ENCODE results near the gene EDIL3.

The EDIL3 gene

DNA sequence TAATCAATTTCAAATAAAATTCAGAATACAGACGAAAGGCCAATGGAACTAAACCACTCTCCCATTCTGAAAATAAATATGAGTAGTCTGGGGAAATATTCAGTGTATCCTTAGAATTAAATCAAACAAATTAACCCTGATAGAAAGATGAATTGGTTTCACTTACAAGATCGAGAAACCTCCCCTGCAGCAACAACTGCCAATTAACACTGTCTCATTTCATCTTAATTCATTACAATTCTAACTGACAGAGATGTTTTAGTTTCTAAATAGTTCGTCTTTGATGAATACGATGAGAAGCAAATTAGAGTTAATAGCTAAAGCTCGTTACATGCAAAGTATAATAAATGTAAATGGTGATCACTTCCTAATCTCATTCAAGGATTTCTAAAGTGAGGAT lies 247.1 kb downstream of the EDIL3 start:
- Histone ChIP-seq H3K9me3 (ENCODE audit: control insufficient read depth, insufficient read depth, low read length) (no peaks in the 10 kb centered on the region), H3K27me3 (ENCODE audit: control insufficient read depth, insufficient read depth, low read length) (no peaks in the 10 kb centered on the region), H3K27ac (ENCODE audit: low read length) (no peak overlapping the region), H3K4me3 (ENCODE audit: low read length) (no peak overlapping the region), H3K4me1 (ENCODE audit: control insufficient read depth, insufficient read depth, low read length) (no peaks in the 10 kb centered on the region), H3K36me3 (ENCODE audit: control insufficient read depth, insufficient read depth, low read length) (no peaks in the 10 kb centered on the region)
- WGBS (ENCODE audit: insufficient coverage, insufficient read length): no CpG with 5 or more reads among the region's 5 CpGs
- no peak for DNase-seq (ENCODE audit: low read depth, low spot score)

DNA sequence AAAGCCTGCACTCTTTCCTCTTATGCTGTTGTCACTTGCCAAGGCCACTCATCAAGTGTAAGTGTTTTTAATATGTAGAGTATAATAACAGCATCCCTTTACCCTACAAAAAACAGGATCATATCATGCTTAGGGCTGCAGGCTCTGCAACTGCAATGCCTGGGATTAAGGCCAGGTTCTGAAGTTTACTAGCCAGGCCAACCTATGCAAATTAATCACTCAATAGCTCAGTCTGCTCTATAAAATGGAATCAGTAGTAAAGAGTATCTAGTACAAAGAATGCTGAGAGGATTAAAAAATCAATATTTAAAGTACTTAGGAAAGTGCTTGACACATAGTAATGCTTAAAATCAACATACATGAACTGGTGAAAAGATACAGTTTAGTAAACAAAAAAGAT lies 253.3 kb downstream of the EDIL3 start:
- no peaks in the 10 kb centered on the region for H3K9me3 ChIP-seq (ENCODE audit: control insufficient read depth, insufficient read depth, low read length)
- DNase-seq (ENCODE audit: low read depth, low spot score): no peak

DNA sequence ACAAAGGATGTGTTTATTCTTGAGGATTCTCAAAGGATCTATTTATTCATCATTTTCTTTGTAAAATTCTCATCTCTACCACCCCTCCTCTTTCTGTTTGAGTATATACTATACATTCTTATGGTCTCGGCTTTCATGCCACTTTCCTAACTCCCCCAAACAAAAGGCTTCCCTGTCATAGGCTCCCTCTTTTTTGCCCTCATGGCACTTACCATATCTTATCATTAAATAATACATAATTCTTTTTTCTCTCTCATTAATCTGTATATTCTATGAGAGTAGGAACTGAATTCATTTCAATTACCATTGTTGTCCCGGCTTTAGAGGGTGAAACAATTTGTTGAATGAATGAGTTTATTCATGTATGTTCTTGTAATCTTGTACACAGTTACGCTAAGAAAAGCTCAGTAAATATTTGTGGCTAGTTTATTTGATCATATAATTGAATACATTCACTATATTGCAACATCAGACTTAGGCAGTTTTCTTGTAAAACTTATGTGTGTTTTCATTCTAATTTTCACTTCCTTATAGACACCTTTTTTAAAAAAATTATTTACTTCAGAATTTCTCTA lies 254.6 kb downstream of the EDIL3 start:
- Histone ChIP-seq H3K4me1 (ENCODE audit: control insufficient read depth, insufficient read depth, low read length) (no peaks in the 10 kb centered on the region), H3K27me3 (ENCODE audit: control insufficient read depth, insufficient read depth, low read length) (no peaks in the 10 kb centered on the region), H3K36me3 (ENCODE audit: control insufficient read depth, insufficient read depth, low read length) (no peaks in the 10 kb centered on the region), H3K9me3 (ENCODE audit: control insufficient read depth, insufficient read depth, low read length) (no peaks in the 10 kb centered on the region), H3K4me3 (ENCODE audit: low read length) (no peak overlapping the region), H3K27ac (ENCODE audit: low read length) (no peak overlapping the region)
- WGBS (ENCODE audit: insufficient coverage, insufficient read length): no CpG with 5 or more reads among the region's 3 CpGs
- no peak for DNase-seq (ENCODE audit: low read depth, low spot score)

More for the DNA sequence above, 253.3 kb downstream of the EDIL3 start:
- Histone ChIP-seq H3K27ac (ENCODE audit: low read length) (no peak overlapping the region), H3K27me3 (ENCODE audit: control insufficient read depth, insufficient read depth, low read length) (no peaks in the 10 kb centered on the region), H3K4me1 (ENCODE audit: control insufficient read depth, insufficient read depth, low read length) (no peaks in the 10 kb centered on the region), H3K36me3 (ENCODE audit: control insufficient read depth, insufficient read depth, low read length) (no peaks in the 10 kb centered on the region), H3K4me3 (ENCODE audit: low read length) (no peak overlapping the region)

DNA sequence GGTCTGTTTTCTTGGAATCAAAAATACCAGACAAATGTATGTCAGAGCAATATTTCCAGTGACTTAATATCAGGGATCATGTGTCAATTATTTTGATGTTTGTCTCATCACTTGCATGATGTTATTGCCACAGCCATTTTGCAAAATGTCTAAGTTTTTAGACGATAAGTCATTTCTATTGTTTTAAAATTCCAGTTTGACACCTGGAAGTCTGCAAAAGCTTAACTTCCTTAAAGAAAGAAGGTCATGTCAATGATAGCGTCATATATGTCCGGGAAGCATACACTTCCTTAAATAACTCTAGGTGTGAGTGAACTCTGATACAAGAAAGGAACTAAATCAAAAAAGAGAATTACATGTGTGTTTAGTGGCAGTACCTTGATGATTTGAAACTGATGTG lies 259.5 kb downstream of the EDIL3 start:
- H3K36me3 ChIP-seq (ENCODE audit: control insufficient read depth, insufficient read depth, low read length): no peaks in the 10 kb centered on the region
- H3K4me1 ChIP-seq (ENCODE audit: control insufficient read depth, insufficient read depth, low read length): no peaks in the 10 kb centered on the region
- DNase-seq (ENCODE audit: low read depth, low spot score): no peak
- WGBS (ENCODE audit: insufficient coverage, insufficient read length): no CpG with 5 or more reads among the region's 3 CpGs
- no peaks in the 10 kb centered on the region for H3K27me3 ChIP-seq (ENCODE audit: control insufficient read depth, insufficient read depth, low read length)
- H3K9me3 ChIP-seq (ENCODE audit: control insufficient read depth, insufficient read depth, low read length): no peaks in the 10 kb centered on the region
- no peak overlapping the region for H3K27ac ChIP-seq (ENCODE audit: low read length)
- no peak overlapping the region for H3K4me3 ChIP-seq (ENCODE audit: low read length)

DNA sequence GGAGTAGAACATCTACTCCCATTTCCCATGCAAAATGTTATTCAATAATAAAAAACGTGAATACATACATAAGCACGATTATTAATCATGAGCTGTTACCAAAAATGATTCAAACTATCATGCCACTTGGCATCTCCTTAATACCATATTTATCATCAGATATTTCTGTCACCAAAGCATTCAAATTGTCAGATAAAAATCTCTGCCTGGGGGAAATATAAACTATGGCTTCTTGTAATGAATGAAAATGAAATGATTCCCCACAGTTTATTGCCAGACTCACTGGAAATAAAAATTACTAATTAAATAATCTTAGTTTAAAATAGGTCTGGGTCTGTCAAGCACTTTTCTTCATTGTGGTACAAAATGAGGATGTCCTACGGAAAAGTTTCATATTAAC lies 265.4 kb downstream of the EDIL3 start:
- no peak overlapping the region for H3K27ac ChIP-seq (ENCODE audit: low read length)
- H3K4me1 ChIP-seq (ENCODE audit: control insufficient read depth, insufficient read depth, low read length): no peaks in the 10 kb centered on the region
- H3K36me3 ChIP-seq (ENCODE audit: control insufficient read depth, insufficient read depth, low read length): no peaks in the 10 kb centered on the region
- no peaks in the 10 kb centered on the region for H3K9me3 ChIP-seq (ENCODE audit: control insufficient read depth, insufficient read depth, low read length)
- no CpG with 5 or more reads among the region's 3 CpGs for WGBS (ENCODE audit: insufficient coverage, insufficient read length)
- H3K4me3 ChIP-seq (ENCODE audit: low read length): no peak overlapping the region
- DNase-seq (ENCODE audit: low read depth, low spot score): no peak
- H3K27me3 ChIP-seq (ENCODE audit: control insufficient read depth, insufficient read depth, low read length): no peaks in the 10 kb centered on the region

DNA sequence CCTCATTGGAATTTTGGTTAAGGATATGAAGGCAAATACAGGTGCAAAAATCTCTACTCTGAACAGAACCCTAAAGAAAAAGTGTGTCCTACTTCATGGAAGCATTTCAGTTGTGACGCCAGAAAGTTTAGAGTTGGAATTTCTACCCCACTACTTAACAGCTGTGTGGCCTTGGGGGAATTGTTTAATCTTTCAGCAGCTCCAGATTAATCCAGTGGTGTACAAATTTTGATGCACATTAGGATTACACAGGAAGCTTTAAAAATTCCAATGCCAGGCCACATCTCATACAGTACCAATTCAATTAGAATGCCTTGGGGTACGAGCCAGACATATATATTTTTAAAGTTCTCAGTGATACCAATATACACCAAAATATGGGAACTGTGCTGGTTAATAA lies 266.1 kb downstream of the EDIL3 start:
- no peak overlapping the region for H3K27ac ChIP-seq (ENCODE audit: low read length)
- peaks cover under 1% of the 10 kb centered on the region; the same call in 1 of the 2 replicates for H3K4me1 ChIP-seq (ENCODE audit: control insufficient read depth, insufficient read depth, low read length)
- no peaks in the 10 kb centered on the region for H3K27me3 ChIP-seq (ENCODE audit: control insufficient read depth, insufficient read depth, low read length)
- H3K9me3 ChIP-seq (ENCODE audit: control insufficient read depth, insufficient read depth, low read length): no peaks in the 10 kb centered on the region
- H3K4me3 ChIP-seq (ENCODE audit: low read length): no peak overlapping the region
- WGBS (ENCODE audit: insufficient coverage, insufficient read length): no CpG with 5 or more reads among the region's 2 CpGs
- DNase-seq (ENCODE audit: low read depth, low spot score): no peak
- H3K36me3 ChIP-seq (ENCODE audit: control insufficient read depth, insufficient read depth, low read length): no peaks in the 10 kb centered on the region

DNA sequence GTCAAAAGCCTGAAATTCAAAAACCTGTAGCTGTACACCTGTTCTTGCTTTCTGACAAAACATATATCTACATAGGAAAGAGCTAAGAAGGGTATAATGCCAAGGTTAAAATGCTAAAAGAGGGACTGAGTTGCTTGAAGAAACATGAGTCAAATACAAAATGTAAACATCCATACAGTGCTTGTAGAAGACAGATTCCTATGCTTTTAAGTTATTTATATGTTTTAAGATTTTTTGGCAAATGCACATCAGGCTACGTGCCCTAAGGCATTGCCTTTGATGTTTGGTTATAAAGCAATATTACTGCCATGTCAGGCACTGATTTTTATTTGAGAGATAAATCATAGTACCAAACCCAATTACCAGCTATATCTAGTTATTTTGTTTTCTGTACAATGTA lies 269.0 kb downstream of the EDIL3 start:
- no peak for DNase-seq (ENCODE audit: low read depth, low spot score)
- no CpG with 5 or more reads among the region's 1 CpG for WGBS (ENCODE audit: insufficient coverage, insufficient read length)
- no peak overlapping the region for H3K27ac ChIP-seq (ENCODE audit: low read length)

DNA sequence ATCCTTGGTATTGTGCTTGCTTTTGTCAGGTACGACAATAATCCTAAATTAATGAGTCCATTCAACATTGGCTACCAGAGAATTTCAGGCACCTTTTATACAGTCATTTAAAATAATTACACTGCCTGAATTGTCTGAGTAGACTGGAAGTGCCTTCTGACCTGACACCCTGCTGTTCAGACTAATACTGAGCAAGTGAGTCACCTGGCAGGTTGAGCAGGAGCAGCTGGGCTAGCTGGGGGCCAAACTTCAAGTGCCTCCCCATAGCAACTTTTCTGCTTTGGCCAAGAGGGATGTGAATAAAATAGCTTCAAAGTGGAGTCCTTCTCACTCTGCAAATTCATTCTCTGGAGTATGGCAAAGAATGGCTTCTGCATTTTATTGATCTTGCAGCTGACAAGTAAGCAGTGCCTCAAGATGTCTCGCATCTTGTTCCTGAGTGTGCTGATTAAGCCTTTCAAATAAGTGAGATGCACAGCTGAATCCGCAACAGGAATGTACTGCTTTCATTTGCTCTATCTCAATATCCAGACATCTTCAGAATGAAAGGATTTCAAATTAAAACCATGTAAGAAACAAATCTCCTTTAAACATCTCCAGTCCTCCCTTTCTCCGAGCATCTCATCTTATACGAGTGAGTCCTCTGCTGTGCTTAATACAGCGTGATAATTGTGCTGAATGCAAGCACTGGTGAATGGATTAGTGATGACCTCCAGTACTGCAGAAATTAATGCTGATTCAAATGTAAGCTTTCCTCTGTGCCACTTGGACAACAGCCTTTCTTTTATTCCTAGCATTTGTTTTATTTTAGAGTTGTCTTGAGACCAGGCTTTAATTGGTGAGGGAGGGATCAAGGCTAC lies 271.2 kb downstream of the EDIL3 start:
- Histone ChIP-seq H3K4me3 (ENCODE audit: low read length) (no peak overlapping the region), H3K27ac (ENCODE audit: low read length) (no peak overlapping the region), H3K27me3 (ENCODE audit: control insufficient read depth, insufficient read depth, low read length) (no peaks in the 10 kb centered on the region), H3K36me3 (ENCODE audit: control insufficient read depth, insufficient read depth, low read length) (no peaks in the 10 kb centered on the region), H3K4me1 (ENCODE audit: control insufficient read depth, insufficient read depth, low read length) (peaks cover 3% of the 10 kb centered on the region; the same call in 1 of the 2 replicates), H3K9me3 (ENCODE audit: control insufficient read depth, insufficient read depth, low read length) (no peaks in the 10 kb centered on the region)
- no CpG with 5 or more reads among the region's 6 CpGs for WGBS (ENCODE audit: insufficient coverage, insufficient read length)
- peak; percentile 13 for DNase-seq (ENCODE audit: low read depth, low spot score)

More for the DNA sequence above, 269.0 kb downstream of the EDIL3 start:
- H3K27me3 ChIP-seq (ENCODE audit: control insufficient read depth, insufficient read depth, low read length): no peaks in the 10 kb centered on the region
- H3K9me3 ChIP-seq (ENCODE audit: control insufficient read depth, insufficient read depth, low read length): no peaks in the 10 kb centered on the region
- H3K4me1 ChIP-seq (ENCODE audit: control insufficient read depth, insufficient read depth, low read length): peaks cover 3% of the 10 kb centered on the region; the same call in 1 of the 2 replicates
- no peak overlapping the region for H3K4me3 ChIP-seq (ENCODE audit: low read length)
- no peaks in the 10 kb centered on the region for H3K36me3 ChIP-seq (ENCODE audit: control insufficient read depth, insufficient read depth, low read length)

DNA sequence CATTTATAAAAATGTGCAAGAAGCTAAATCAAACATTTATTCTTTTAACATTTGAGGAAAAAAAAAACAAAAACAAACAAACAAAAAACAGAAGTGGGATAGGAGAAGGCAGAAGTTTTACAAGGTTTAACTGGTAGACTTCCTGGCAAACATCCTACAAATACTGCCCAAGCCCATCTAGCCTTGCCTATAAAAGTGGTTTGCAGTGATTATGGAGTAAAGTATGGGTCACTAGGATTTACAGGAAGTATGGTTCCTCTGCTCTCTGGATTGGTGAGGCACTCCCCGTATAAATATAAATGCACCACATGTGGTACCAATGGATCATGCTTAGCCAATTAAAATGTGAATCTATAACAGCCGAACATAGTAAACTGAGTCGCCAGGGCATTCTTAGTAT lies 291.9 kb downstream of the EDIL3 start:
- WGBS (ENCODE audit: insufficient coverage, insufficient read length): no CpG with 5 or more reads among the region's 3 CpGs
- H3K9me3 ChIP-seq (ENCODE audit: control insufficient read depth, insufficient read depth, low read length): no peaks in the 10 kb centered on the region
- H3K27me3 ChIP-seq (ENCODE audit: control insufficient read depth, insufficient read depth, low read length): no peaks in the 10 kb centered on the region
- no peaks in the 10 kb centered on the region for H3K4me1 ChIP-seq (ENCODE audit: control insufficient read depth, insufficient read depth, low read length)
- no peak overlapping the region for H3K4me3 ChIP-seq (ENCODE audit: low read length)
- DNase-seq (ENCODE audit: low read depth, low spot score): no peak
- no peak overlapping the region for H3K27ac ChIP-seq (ENCODE audit: low read length)
- no peaks in the 10 kb centered on the region; the same call in 1 of the 2 replicates for H3K36me3 ChIP-seq (ENCODE audit: control insufficient read depth, insufficient read depth, low read length)

DNA sequence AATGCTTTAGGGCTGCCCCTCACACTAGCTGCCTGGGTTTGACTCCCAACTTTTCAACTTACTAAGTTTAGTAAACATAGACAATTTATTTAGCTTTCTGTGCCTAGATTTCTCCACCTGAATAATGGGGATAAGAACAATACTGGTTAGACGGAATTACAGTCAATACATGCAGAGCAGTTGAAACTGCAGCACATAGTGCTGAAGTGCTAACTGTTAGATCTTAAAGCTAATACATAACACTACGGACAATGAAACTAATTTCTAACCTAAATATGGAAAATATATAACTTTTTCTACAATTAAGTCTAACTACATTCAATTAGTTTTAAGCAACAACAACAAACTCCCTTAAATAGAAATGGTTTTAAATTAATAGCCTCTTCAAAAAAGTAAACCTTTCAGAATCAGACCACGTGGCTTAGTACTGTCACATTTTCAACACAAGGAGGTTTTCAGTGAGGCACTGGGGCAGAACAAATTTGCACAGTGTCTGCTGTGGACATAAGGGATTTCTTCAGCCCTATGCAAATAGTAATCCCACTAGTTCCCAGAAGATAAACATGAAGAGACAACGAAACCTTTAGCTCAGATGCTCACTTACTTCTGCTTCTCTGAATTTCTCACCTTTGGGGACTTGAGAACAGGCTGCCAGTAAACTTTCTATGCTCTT lies 293.4 kb downstream of the EDIL3 start:
- no CpG with 5 or more reads among the region's 4 CpGs for WGBS (ENCODE audit: insufficient coverage, insufficient read length)
- no peaks in the 10 kb centered on the region; the same call in 1 of the 2 replicates for H3K36me3 ChIP-seq (ENCODE audit: control insufficient read depth, insufficient read depth, low read length)
- no peaks in the 10 kb centered on the region for H3K9me3 ChIP-seq (ENCODE audit: control insufficient read depth, insufficient read depth, low read length)
- H3K4me3 ChIP-seq (ENCODE audit: low read length): no peak overlapping the region
- DNase-seq (ENCODE audit: low read depth, low spot score): no peak
- H3K27ac ChIP-seq (ENCODE audit: low read length): no peak overlapping the region
- no peaks in the 10 kb centered on the region for H3K4me1 ChIP-seq (ENCODE audit: control insufficient read depth, insufficient read depth, low read length)
- H3K27me3 ChIP-seq (ENCODE audit: control insufficient read depth, insufficient read depth, low read length): no peaks in the 10 kb centered on the region

Measured in iPS DF 6.9 (cell line).